AG04449 (cell line): ENCODE results near the gene KIF26B.

Experiments used
- CTCF ChIA-PET: fragments of 350-600 bp; formaldehyde crosslinking; extraction: SDS; loops from one replicate; lab custom pipeline; 2021; ENCODE audit warnings: antibody characterized with exemption; lab: Yijun Ruan, JAX
- POLR2A ChIA-PET: fragments of 400-600, 350-600 bp; formaldehyde crosslinking; extraction: SDS; loops from one replicate; lab custom pipeline; 2020; ENCODE audit warnings: antibody characterized with exemption, inconsistent platforms; lab: Yijun Ruan, JAX
- DNase-seq: peaks from one replicate; pipeline ENCODE4 v3.0.0-alpha.2; 2010; ENCODE audit warnings: low read depth, low spot score
- H3K4me3 ChIP-seq: 2 replicates; pipeline ENCODE4 v1.5.1; 2011; ENCODE audit warnings: low read depth, mild to moderate bottlenecking, control low read depth, low read length
- TF ChIP-seq, protein P1 (sequence below): IDR thresholded peaks from one replicate; pipeline ENCODE4 v1.5.1; 2011; ENCODE audit warnings: mild to moderate bottlenecking, moderate library complexity, low read length, control low read depth, inconsistent platforms; ENCODE audit not compliant: insufficient read depth; ENCODE audit errors: missing control alignments

The KIF26B gene

GRCh38 chr1:245225322-245226202 lies 70.8 kb downstream of the KIF26B start:
- CTCF ChIA-PET: interaction anchor here (0.6 to 1.6 kb wide), 4 partner anchors 9 to 1200 kb away, joined by 3 to 4 read pairs (median 3); no protein-coding TSS in a partner anchor
- POLR2A ChIA-PET: no interaction called here
- no peak for DNase-seq
- no peak overlapping the region for H3K4me3 ChIP-seq
- TF ChIP-seq, protein P1, sequence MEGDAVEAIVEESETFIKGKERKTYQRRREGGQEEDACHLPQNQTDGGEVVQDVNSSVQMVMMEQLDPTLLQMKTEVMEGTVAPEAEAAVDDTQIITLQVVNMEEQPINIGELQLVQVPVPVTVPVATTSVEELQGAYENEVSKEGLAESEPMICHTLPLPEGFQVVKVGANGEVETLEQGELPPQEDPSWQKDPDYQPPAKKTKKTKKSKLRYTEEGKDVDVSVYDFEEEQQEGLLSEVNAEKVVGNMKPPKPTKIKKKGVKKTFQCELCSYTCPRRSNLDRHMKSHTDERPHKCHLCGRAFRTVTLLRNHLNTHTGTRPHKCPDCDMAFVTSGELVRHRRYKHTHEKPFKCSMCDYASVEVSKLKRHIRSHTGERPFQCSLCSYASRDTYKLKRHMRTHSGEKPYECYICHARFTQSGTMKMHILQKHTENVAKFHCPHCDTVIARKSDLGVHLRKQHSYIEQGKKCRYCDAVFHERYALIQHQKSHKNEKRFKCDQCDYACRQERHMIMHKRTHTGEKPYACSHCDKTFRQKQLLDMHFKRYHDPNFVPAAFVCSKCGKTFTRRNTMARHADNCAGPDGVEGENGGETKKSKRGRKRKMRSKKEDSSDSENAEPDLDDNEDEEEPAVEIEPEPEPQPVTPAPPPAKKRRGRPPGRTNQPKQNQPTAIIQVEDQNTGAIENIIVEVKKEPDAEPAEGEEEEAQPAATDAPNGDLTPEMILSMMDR: no peak

GRCh38 chr1:245226203-245226499 lies 71.4 kb downstream of the KIF26B start:
- no peak overlapping the region for H3K4me3 ChIP-seq
- TF ChIP-seq, protein P1: no peak
- no peak for DNase-seq
- ChIA-PET CTCF (interaction anchor here (0.6 to 1.6 kb wide), 4 partner anchors 9 to 1199 kb away, joined by 3 to 4 read pairs (median 3); no protein-coding TSS in a partner anchor), POLR2A (no interaction called here)

- H3K4me3 ChIP-seq: no peak overlapping the region
- POLR2A ChIA-PET: no interaction called here
- no peak for DNase-seq
- TF ChIP-seq, protein P1: no peak
- CTCF ChIA-PET: no interaction called here
Observed at GRCh38 chr1:245229051-245229450, 74.3 kb downstream of the KIF26B start.

DNA sequence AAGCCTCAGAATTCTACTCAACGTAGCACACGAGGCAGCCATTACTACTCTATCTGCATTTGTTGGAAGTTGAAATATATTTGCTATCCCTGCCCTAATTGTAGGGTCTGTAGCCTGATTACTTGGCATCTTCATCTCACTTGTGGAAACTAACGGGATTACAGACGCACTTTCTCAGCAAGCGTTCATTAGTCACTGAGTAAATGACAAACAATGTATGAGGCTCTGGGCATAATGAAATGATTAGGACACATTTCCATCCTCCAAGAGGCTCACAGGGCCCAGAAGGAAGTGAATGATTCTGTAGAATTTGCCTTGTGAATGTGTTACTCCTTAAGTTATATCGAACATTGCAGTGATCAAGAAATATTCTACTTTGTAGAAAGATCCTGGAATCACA lies 78.1 kb downstream of the KIF26B start:
- CTCF ChIA-PET: interaction anchor here (0.8 kb wide), 1 partner anchor 23 kb away, joined by 3 read pairs; no protein-coding TSS in a partner anchor
- POLR2A ChIA-PET: no interaction called here
- TF ChIP-seq, protein P1: no peak
- DNase-seq: no peak
- H3K4me3 ChIP-seq: no peak overlapping the region

GRCh38 chr1:245234217-245235081 lies 79.7 kb downstream of the KIF26B start:
- DNase-seq: no peak
- ChIA-PET CTCF (no interaction called here), POLR2A (no interaction called here)
- TF ChIP-seq, protein P1: no peak
- no peak overlapping the region for H3K4me3 ChIP-seq

- CTCF ChIA-PET: no interaction called here
- TF ChIP-seq, protein P1: no peak
- no peak for DNase-seq
- POLR2A ChIA-PET: no interaction called here
- H3K4me3 ChIP-seq: no peak overlapping the region
Observed at GRCh38 chr1:245235156-245235555, 80.4 kb downstream of the KIF26B start.
